OCI-LY7 (cell line): ENCODE measurements around the gene LGALS9. TPM values are rescaled to one million over a fixed set of nuclear protein-coding genes. Genes with fewer than 3 reads are reported as not detected.

Source experiments
- BruUV-seq: library from RNA; stranded (reverse); fragments of 400-500 nt; replicated peaks from 2 replicates; lab custom pipeline; 2021; lab: Mats Ljungman, UMichigan
- CTCF ChIA-PET: fragments of 300-600 bp; sonication (Branson Sonifier 250); formaldehyde crosslinking; loops from one replicate; lab custom pipeline; 2022; ENCODE audit warnings: antibody characterized with exemption; ENCODE audit not compliant: unreplicated experiment; lab: Charles Lee
- POLR2A ChIA-PET: fragments of 300-600 bp; sonication (Branson Sonifier 250); formaldehyde crosslinking; loops from one replicate; lab custom pipeline; 2022; ENCODE audit warnings: antibody characterized with exemption; lab: Charles Lee
- DNase-seq: peaks from one replicate; pipeline ENCODE4 v3.0.0-alpha.2; 2015; ENCODE audit warnings: low spot score
- H2AFZ ChIP-seq: fragments of 200-600 bp; sonication (generic), shearing (Covaris generic); 2 replicates; pipeline ENCODE4 v1.6.1; 2014; ENCODE audit warnings: mild to moderate bottlenecking, antibody characterized with exemption, low read length, moderate library complexity
- H3K27ac ChIP-seq: fragments of 200-600 bp; sonication (generic); 2 replicates; pipeline ENCODE4 v1.5.1; 2014; ENCODE audit warnings: mixed run types, low read depth, mild to moderate bottlenecking, moderate library complexity, low read length, inconsistent platforms; ENCODE audit not compliant: poor library complexity, severe bottlenecking
- H3K36me3 ChIP-seq: fragments of 200-600 bp; sonication (generic); 2 replicates; pipeline ENCODE4 v1.6.1; 2014; ENCODE audit warnings: mild to moderate bottlenecking, antibody characterized with exemption, low read length, moderate library complexity, mixed read lengths; ENCODE audit not compliant: insufficient read depth
- H3K4me1 ChIP-seq: fragments of 200-600 bp; sonication (generic); 2 replicates; pipeline ENCODE4 v1.5.1; 2014; ENCODE audit warnings: mild to moderate bottlenecking, low read length; ENCODE audit not compliant: insufficient read depth, poor library complexity, severe bottlenecking
- H3K4me2 ChIP-seq: fragments of 200-600 bp; sonication (generic); 2 replicates; pipeline ENCODE4 v1.6.1; 2014; ENCODE audit warnings: mild to moderate bottlenecking, low read length
- H3K4me3 ChIP-seq: fragments of 200-600 bp; sonication (generic); 2 replicates; pipeline ENCODE4 v1.5.1; 2014; ENCODE audit warnings: mild to moderate bottlenecking, low read depth, low read length; ENCODE audit not compliant: poor library complexity, severe bottlenecking
- H3K79me2 ChIP-seq: fragments of 200-600 bp; sonication (generic); 2 replicates; pipeline ENCODE4 v1.6.1; 2016; ENCODE audit warnings: low read depth, mild to moderate bottlenecking, low read length, moderate library complexity, mixed read lengths; ENCODE audit not compliant: insufficient read depth
- H3K9me2 ChIP-seq: fragments of 200-600 bp; sonication (generic); 2 replicates; pipeline ENCODE4 v1.6.1; 2016; ENCODE audit warnings: mild to moderate bottlenecking, low read length, mixed read lengths; ENCODE audit not compliant: insufficient read depth
- H3K9me3 ChIP-seq: fragments of 200-600 bp; sonication (generic); 2 replicates; pipeline ENCODE4 v1.6.1; 2014; ENCODE audit warnings: mild to moderate bottlenecking, mixed run types, low read length, mixed read lengths
- H4K20me1 ChIP-seq: fragments of 200-600 bp; sonication (generic); 2 replicates; pipeline ENCODE4 v1.6.1; 2014; ENCODE audit warnings: mild to moderate bottlenecking, antibody characterized with exemption, low read length, moderate library complexity, mixed read lengths; ENCODE audit not compliant: insufficient read depth
- EZH2phosphoT487 ChIP-seq: fragments of 200-600 bp; sonication (generic); IDR thresholded peaks from 2 replicates; pipeline ENCODE4 v1.6.1; 2018; ENCODE audit warnings: low read depth, borderline replicate concordance, mild to moderate bottlenecking, mixed run types, antibody characterized with exemption, low read length, moderate library complexity, mixed read lengths
- intact Hi-C: fragments of 100-400 bp; cut with micrococcal nuclease; formaldehyde crosslinking; loops from one replicate; pipeline ENCODE4 v1.10.0; 2022; ENCODE audit not compliant: unreplicated experiment
- total RNA-seq, 2 experiments: library from RNA; depleted of rRNA in 1 of 2; stranded (reverse); fragments of >200 nt in 1 of 2; shearing (Covaris generic) in 1 of 2; gene quantifications; 2 replicates each; pipeline ENCODE4 v1.2.3, GENCODE V29; 2014 to 2022
- TF ChIP-seq, protein P1 (sequence below): fragments of 200-600 bp; sonication (generic); conservative IDR thresholded peaks from 2 replicates; pipeline ENCODE4 v1.5.1; 2014; ENCODE audit warnings: mild to moderate bottlenecking, antibody characterized with exemption, low read length, moderate library complexity, mixed read lengths

LGALS9 gene
- total RNA-seq, 2 experiments from 2014 or later: 2.2 to 4.2 TPM

DNA sequence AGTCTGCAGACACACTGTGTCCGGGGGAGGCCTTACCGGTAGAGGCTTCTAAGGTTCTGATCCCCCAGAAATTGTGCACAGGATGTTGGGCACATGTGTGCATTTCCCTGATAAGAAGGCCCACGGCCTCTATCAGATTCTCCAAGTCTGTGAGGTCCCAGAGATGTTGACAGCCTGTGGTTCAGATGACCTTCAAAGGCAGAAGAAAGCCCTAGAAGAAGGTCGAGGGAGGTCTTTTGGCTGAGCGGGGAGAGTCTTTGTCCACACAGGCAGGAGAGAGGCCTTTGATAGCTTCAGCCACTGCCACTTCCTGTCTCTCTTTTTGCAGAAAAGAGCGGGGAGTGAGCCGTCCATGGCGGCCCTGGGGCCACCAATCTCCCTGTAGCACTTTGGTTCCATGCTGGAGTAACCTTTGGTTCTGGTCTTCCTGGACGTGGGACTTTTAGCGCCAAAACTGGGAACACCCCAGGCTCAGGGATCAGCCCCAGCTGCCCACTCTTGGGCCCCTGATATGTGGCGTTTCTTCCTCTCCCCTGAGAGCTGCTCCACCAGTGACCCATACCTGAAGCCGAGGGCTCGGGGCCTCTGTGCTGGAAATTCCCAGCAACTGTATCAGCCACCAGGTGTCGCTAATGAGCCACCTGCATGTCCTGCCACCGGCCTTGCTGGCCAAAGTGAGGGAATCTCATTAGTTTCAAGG lies 28.1 kb upstream of the LGALS9 start:
- Histone ChIP-seq H2AFZ (no peak overlapping the region), H3K79me2 (no peaks in the 10 kb centered on the region), H3K9me2 (no peaks in the 10 kb centered on the region), H3K9me3 (no peaks in the 10 kb centered on the region), H4K20me1 (no peaks in the 10 kb centered on the region), H3K4me2 (no peak overlapping the region), H3K27ac (no peak overlapping the region), H3K4me3 (no peak overlapping the region), H3K4me1 (no peaks in the 10 kb centered on the region), H3K36me3 (no peaks in the 10 kb centered on the region)
- TF ChIP-seq, protein P1, sequence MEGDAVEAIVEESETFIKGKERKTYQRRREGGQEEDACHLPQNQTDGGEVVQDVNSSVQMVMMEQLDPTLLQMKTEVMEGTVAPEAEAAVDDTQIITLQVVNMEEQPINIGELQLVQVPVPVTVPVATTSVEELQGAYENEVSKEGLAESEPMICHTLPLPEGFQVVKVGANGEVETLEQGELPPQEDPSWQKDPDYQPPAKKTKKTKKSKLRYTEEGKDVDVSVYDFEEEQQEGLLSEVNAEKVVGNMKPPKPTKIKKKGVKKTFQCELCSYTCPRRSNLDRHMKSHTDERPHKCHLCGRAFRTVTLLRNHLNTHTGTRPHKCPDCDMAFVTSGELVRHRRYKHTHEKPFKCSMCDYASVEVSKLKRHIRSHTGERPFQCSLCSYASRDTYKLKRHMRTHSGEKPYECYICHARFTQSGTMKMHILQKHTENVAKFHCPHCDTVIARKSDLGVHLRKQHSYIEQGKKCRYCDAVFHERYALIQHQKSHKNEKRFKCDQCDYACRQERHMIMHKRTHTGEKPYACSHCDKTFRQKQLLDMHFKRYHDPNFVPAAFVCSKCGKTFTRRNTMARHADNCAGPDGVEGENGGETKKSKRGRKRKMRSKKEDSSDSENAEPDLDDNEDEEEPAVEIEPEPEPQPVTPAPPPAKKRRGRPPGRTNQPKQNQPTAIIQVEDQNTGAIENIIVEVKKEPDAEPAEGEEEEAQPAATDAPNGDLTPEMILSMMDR: peak; percentile 95
- no peak for TF ChIP-seq EZH2phosphoT487
- BruUV-seq: no TSS peak
- intact Hi-C loops: loop anchor here (1.0 to 5.0 kb wide), 3 partner anchors 48 to 367 kb away; partner anchors contain the start of gene KSR1
- CTCF ChIA-PET: no interaction called here
- DNase-seq: peak; percentile 72
- POLR2A ChIA-PET: no interaction called here

DNA sequence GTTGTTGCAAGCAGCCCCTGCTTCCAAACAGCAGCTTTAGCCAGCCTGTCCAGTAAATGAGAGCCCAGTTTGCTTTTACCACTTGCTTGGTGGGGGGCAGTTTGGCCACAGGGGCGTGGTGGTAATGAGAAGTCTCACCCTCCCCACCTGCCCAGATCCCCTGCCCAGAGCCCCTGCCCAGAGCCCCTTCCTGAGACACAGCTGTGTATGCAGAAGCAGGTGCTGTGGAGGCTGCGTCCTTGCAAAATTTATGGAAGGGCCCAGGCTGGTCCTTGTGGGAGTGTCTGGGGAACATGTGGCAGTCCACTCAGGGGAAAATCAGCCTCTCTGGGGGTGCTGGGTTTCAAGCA lies 27.6 kb upstream of the LGALS9 start:
- Histone ChIP-seq H3K36me3 (no peaks in the 10 kb centered on the region), H3K4me3 (no peak overlapping the region), H2AFZ (no peak overlapping the region), H4K20me1 (no peaks in the 10 kb centered on the region), H3K27ac (no peak overlapping the region), H3K4me2 (no peak overlapping the region), H3K79me2 (no peaks in the 10 kb centered on the region), H3K4me1 (no peaks in the 10 kb centered on the region), H3K9me2 (no peaks in the 10 kb centered on the region), H3K9me3 (no peaks in the 10 kb centered on the region)
- ChIA-PET CTCF (no interaction called here), POLR2A (no interaction called here)
- TF ChIP-seq EZH2phosphoT487: no peak
- TF ChIP-seq, protein P1: peak; percentile 11; the same call in 1 of the 2 replicates
- BruUV-seq: no TSS peak
- DNase-seq: no peak
- intact Hi-C loops: loop anchor here (1.0 to 5.0 kb wide), 2 partner anchors 48 to 146 kb away; partner anchors contain the start of gene KSR1
